SW480 (cell line): Measurements from ENCODE around the gene PCIF1.
"Not testable (repeated sequence)": the region's sequence is repeated elsewhere in the genome, so short reads cannot be mapped to it uniquely, and the experiment has no call there.

Source experiments
- DNase-seq: peaks from one replicate; pipeline ENCODE4 v3.0.0-alpha.2; 2016; ENCODE audit warnings: low spot score

PCIF1 gene

DNA sequence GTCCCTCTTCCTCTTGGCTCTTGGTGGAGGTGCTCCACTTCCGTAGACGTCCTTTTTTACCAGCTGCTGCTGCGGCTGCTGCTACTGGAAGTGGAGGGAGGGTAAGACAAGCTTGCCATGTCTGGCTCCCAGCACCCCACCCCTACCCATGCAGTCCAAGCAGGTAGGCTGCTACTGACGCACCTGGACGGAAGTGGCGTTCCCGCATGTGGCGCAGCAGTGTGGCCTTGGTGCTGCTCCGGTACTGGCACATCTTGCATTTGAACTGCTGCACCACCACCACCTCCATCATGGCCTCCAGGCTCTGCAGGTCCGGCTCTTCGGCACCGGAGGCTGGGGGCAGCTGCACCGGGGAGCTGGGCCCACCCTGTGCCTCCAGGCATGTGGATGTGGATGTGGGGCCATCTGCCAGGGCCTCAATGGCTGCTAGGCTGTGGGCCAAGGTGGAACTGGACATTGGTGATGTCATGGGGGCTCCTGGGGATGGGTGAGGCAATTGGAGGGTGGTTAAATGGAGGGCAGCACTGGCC is 33.1 kb downstream of the PCIF1 start:
- DNase-seq, result no peak

DNA sequence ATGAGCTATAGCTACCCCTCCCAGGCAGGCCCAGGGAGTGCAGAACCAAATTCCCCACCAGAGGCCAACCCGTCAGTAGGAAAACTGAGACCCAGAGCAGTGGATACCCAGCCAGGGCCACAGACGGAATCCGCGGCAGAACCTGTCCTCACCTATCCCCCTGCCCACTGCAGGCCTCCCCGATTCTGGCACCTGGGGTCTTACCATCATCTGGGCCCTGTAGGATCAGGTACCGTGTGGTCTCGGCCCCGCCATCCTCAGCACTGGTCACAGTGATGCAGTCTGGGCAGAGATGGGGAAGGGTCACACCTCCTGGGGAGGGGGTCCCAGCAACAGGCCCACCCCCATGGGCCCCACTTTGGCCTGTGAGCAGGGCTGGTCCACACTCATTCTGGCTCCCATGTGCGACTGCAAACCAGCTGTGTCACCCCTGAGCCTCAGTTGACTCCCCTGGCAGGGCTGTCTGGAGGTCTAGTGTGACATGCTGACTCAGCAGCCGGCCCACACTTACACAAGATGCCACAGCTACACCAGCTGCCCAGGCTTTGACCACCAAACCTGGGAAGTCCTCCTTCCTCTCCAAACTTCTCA is 33.7 kb downstream of the PCIF1 start:
- no peak for DNase-seq

DNA sequence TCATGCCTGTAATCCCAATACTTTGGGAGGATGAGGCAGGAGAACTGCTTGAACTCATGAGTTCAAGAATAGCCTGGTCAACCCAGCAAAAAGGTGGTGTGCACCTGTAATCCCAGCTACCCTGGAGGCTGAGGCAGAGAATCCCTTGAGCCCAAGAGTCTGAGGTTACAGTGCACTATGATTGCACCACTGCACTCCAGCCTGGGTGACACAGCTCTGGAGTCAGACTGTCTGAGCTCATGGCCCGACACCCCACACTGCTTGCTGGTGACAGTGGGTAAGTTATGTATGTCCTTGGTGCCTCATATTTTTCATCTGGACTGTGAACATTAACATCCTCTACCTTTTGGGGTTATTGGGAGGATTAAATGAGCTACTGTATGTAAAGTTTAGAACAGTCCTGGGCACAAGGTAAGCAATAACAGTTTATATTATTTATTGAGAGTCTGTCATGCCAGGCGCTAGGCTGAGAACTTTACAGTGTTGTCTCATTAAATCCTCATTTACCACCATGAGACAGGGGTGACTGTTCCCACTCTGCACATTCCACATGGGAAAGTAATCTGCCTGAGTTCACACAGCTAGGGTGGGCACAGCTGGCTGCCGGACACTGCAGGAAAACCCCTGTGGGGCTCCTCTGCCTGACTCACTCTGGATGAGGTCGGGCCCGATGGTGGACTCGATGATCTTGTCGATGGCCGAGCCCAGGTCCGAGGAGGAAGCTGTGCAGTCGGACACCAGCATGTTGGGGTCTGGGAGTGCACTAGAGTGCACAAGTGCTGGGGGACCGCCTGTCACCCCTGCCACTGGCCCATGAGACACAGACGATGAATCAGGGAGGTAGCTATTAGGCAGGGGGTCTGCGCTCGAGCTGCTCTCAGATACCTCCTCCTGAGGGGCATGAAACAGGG is 34.6 kb downstream of the PCIF1 start:
- DNase-seq, result no peak

DNA sequence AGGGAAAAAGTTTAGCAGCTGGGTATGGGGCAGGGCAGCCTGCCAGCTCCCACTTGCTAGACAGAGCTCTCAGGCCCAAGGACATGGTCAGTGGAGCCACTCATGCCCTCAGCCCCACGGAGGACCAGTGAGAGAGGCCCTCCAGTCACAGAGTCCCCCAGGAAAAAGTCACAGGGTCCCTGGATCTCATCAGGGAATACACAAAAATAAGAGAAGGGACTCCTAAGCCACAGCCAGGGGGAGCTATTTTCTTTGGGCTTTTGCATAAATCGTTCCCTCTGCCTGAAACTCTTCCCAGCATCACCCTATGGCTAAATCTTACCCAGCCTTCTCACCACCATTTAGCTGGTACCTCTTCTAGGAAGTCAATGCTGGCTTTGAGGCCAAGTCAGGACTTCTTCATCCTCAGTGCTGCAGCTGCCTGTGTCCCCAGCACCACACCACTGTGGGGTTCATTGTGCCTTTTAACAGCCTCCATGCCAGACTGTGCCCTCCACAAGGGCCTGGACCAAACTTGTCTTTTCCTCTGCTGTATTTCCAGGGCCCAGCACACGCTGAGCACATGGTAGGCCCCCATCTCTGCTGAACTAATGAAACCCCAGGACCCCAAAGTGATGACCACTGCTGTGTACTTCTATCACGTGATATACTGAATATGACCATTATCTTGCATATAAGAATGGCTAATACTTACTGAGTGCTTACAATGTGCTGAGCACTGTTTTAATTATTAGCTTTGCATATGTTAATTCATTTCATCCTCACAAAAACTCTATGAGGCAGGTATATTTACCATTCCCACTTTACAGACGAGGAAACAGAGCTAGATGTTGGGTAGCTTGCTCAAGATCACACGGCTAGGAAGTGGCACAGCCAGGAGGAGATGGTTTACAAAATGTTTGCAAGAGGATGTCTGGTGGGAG is 35.5 kb downstream of the PCIF1 start:
- DNase-seq, result peak; percentile 86

DNA sequence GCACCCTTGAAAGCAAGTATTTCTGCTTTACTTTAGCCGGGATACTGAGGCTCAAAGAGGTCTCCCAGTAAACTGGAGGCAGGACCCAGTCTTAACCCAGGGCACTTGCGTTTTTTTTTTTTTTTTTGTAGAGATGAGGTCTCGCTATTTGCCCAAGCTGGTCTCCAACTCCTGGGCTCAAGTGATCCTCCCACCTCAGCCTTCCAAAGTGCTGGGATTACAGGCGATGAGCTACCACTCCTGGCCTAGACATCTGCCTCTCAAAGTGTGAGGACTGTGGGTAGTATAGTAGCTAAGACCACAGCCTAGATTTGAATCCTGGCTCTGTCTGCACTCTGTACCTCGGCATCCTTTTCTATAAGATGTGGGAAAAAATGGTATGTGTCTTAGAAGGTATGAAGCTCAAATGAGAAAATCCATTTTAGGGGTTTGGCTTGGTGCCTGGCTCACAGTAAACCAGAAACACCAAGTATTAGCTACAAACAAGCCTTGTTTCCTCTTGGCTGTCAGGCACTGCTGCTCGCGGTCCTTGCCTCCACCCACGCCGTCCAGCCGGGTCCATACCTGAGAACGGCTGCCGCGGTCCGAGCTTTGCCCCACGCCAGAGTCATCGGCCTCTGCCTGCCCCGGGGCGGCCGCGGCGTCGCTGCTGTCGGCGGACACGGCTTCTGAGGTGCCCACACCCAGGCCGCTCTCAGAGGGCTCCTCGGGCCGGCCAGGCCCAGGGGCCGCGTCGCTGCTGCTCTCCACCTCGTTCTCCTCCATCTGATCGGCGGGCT is 36.4 kb downstream of the PCIF1 start:
- DNase-seq, result peak; percentile 48

DNA sequence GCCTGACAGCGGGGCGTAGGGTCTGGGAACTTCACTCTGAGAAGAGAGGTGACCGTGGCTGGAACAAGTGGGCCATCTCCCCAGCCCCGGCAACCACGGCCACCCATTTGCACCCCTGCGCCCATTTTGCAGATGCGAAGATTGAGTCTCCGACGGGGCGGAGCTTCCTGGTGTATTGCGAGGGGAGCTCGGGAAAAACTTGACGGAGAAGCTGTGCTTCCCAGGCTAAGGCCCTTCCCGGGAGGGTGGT is 36.9 kb downstream of the PCIF1 start:
- DNase-seq, result no peak

DNA sequence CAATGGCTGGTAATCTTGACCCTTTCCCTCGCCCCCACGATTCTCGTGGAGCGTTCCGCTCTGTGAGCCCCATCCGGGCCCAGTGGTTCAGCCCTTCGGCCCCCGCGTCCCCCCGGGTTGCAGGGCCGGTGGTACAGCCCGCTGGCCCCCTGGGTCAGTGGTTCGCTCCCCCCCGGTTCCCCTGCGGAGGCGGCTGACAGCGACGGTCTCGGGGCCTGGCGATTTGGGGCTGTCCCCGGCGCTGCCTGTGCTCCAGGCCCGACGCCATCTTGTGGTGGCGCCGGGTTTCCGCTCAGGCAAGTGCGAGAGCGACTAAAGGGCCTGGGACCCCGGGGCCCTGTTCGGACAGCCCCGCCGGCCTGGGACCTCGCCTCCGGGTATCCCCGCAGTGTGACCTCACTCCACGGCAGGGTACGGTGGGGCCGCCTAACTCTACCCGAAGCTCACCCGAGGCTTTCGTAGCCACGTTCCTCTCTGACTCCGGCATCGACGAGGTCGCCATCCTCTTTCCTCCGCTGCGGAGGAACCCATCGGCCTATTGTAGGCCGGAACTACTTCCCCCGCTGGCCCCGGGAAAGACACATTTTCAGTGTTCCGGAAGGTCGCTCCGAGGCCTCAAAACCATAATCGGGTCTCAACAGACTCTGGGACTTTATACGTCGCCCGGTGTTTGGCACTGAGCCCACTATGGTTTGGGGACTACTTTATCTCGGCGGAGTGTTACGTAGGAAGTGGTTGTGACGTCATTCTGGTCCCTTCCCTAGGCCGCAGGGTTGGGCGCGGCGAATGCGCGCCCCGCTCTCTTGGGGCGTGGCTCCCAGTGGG is 37.4 kb downstream of the PCIF1 start, which contains the start of gene ZNF335:
Gene ZNF335, minus strand, starts transcription at position 529 of the 825 bp plus-strand sequence. CDS start 793 bp downstream, outside the sequence.
- DNase-seq, result peak; percentile 99

DNA sequence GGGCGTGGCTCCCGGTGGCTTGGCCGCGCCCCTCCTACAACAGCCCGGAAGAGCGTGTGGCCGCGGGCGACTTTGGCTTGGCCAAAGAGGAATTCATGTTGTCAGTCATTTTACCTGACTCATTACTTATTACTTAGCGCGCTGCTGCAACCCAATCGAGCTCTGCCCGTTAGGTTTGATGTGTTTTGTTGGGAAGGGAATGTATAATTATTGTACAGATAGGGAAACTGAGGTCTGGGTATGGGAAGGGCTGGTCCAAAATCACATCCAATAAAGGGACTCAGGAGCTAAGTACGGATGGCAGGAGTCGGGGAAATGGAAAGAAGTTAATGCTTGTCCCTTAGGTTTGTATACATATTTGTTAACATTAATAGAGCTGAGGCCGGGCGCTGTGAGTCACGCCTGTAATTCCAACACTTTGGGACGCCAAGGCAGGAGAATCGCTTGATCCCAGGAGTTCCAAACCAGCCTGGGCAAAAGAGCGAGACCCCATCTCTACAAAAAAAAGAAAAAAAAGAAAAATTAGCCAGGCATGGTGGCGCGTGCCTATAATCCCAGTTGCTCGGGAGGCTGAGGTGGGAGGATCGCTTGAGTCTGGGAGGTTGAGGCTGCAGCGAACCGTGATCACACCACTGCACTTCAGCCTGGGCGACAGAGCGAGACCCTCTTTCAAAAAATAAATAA is 38.2 kb downstream of the PCIF1 start:
- no peak for DNase-seq

DNA sequence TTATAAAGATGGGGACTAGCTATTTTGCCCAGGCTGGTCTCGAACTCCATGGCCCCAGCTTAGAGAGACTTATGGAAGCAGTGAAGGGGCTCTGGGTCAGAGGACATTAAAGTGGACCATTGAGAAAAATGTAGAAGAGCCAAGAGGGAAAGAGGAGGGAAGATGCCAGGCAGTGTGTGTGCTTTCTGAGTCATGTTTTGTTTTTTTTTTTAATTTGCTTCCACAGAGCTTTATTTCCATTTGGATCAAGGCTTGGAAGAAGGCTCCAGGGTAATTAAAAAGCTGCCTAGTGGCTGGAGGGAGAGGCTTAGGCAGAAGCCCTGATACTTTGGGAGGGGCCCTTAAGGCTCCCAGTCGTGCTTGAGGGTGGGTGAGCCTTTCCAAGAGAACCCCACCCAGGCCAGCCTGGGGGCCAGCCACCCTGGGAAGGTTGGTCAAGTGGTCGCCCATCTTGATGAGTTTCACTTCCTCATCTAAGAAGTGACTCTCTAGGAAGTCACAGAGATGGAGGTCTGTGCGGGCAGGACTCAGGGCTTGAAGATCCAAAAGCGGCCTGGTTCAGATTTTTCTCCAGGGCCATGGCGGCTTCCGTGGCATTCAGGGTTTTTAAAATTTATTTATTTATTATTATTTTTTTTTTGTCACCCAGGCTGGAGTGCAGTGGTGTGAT is 40.5 kb downstream of the PCIF1 start:
- DNase-seq, result no peak

DNA sequence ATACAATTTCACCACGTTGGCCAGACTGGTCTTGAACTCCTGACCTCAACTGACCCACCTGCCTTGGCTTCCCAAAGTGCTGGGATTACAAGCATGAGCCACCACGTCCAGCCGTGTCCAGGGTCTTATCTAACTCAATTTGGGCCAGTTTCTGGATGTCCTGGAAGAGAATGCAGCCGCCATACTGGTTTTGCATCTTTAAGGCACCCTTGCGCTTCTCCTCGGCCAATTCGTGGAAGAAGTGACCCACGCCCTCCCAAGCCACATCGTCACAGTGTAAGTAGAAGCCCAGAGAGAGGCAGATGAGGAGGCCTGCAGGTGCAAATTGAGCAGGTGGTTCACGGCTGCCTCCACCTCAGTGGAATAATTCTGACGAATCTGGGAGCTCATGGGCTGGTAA is 41.2 kb downstream of the PCIF1 start:
- no peak for DNase-seq

DNA sequence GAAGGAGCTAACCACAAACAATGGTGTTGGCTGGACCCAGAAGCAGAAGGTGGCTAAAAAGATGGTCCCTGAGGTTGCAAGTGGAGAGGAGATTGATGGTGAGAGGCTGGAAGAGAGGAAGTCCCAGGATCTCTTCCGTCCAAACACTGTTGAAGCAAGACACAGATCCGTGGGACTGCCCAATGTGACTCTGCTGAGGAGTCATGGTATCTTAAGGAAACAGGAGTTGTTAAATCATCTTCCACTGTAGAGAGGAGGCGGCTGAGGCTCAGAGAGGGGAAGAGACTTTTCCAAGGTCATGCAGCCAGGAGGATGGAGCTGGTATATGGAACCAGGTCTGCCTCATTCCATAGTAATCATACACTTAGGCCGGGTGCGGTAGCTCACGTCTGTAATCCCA is 41.6 kb downstream of the PCIF1 start:
- DNase-seq, result no peak

DNA sequence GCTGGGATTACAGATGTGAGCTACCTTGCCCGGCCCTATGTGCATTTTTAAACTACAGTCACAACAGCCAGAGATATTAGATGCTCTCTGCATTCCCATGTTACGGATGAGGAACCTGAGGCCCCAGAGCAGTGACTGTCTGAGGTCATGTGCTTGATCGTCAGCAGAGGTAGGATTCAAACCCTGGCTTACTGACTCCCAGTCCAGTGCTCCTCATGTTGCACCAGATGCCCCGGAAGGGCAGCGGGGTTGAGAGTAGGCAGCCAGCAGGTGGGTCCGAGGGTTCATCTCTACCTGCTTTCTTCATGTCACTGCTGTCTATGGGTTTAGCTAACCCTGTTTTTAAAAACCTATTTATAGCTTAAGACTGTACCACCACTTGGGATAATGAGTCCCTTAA is 46.8 kb downstream of the PCIF1 start:
- no peak for DNase-seq

DNA sequence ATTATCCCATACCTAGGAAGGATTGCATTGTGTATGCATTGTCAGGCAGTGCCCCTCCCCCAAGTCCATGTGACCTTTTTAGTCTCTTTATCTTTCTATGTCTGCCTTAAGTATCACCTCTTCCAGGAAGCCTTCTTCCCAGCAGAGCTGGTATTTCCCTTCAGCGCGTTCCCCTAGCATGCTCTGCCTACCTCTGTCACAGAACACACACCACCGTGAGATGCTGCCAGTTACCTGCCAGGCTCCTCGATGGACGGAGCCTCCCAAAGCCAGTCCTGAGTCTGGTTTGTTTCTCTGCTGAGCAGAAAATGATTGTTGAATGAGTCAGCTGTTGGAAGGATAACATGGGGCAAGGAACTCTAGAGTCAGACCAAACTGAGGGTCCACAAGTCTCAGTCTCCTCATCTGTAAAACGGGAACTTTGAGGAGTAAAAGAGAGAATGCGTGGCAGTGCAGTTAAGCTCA is 48.8 kb downstream of the PCIF1 start:
- DNase-seq, result no peak

DNA sequence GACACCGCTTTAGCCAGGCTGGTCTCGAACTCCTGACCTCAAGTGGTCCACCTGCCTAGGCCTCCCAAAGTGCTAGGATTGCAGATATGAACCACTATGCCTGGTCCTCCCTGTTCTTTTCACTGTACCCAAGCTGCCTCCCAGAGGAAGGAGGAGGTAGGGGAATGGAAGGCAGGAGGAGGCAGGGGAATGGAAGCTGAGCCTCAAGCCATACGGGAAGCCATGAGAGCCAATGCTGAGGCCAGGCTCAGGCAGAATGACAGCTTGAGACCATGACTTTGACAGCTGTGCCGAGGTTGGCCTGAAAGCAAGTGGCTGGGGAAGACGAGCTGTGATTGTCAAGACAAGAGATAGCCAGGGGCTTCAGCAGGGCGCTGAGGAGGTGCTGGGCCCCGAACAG is 51.1 kb downstream of the PCIF1 start:
- no peak for DNase-seq

DNA sequence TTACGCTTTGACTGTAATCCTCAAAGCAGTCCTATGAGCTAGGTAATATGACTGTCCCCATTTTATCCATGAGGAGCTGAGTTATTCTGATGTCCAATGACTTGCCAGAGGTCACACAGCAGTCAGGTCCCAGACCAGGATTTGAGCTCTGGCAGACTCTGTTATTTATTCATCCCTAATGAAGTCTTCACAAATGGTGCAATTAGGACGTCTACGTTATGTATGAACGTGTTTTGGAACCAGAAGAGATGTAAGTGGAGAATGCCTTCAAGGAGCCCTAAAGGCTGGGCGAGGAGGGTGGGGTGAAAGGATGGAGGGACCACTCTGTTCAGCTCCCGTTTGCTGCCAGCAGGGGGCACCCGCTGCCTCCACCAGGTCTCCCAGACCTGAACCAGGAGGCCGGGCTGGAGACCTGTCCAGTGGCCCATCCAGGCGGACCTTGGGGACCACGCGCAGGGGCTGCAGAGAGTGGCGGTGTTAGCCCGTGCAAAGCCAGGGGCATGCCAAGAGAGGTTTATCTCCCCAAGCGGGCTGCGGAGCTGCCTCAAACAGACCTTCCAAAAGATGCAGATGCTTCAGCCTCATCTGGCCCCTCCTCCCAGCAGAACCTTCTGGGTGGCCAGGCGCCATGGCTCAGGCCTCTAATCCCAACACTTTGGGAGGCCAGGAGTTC is 52.8 kb downstream of the PCIF1 start:
- DNase-seq, result peak; percentile 67

DNA sequence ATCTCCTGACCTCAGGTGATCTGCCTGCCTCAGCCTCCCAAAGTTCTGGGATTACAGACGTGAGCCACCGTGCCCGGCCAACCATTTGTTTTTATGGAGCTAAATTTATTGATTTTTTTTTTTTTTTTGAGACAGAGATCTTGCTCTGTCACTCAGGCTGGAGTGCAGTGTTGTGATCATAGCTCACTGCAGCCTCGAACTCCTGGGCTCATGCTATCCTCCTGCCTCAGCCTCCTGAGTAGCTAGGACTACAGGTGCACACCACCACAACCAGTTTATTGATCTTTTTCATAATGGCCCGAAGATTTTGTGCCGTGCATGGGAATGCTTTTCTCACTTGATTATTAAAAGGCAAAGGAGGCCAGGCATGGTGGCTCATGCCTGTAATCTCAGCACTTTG is 54.3 kb downstream of the PCIF1 start:
- DNase-seq, result not testable (repeated sequence)

DNA sequence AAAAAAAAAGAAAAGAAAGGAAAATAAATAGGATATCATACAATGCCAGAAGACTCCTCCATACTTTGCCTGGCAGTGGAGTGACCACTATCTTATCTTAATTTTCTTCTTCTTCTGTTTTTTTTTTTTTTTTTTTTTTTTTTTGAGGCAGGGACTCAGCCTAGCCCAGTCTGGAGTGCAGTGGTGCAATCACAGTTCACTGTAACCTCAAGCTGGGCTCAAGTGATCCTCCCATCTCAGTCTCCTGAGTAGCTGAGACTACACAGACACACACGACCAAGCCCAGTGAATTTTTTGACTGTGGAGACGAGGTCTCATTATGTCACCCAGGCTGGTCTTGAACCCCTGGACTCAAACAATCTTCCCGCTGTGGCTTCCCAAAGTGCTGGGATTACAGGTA is 57.1 kb downstream of the PCIF1 start:
- no peak for DNase-seq

DNA sequence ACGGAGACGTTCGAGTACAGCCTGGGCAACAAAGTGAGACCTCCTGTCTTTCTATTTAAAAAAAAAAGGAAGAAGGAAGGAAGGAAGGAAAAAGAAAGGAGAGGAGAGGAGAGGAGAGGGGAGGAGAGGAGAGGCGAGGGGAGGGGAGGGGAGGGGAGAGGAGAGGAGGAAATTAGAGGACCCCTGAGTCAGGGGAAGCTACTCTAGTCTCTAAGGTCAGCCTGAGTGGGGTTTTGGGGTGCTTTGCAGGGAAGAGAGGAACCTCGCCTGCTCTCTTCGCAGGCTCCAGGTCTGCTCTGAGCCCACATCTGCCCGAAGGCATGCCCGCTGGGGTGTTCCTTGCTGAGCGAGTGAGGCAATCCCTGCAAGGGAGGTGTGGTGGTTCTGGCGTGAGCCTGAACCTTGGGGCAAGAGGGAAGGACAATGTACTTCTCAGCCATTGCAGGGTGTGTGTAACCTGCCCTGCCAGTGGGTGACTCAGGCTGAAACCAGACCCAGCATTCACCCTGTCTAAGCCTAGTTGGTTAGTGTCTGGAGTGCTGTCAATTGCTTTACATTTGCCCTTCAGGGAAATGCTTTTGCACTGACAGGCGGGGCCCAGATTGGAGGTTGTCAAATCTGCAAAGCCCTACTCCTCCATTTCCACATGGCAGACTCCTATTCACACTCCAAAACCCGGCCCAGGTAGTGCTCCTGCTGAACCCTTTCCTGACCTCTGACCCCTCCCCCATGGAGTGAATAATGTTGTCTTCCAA is 58.9 kb downstream of the PCIF1 start:
- DNase-seq, result peak; percentile 73
